Activated CD4-positive, CD25-positive, alpha-beta regulatory T cell treated with anti-CD3 and anti-CD28 coated beads, Interleukin-2, amount 50 U/mL, for 72 hours (primary cell): Measurements from ENCODE around the gene B4GALT6.

Experiments
- DNase-seq: peaks from one replicate; pipeline ENCODE4 v3.0.0; 2021

B4GALT6 gene

GRCh38 chr18:31630549-31630948 is 53.8 kb downstream of the B4GALT6 start:
- no peak for DNase-seq

- no peak for DNase-seq
These were observed 58.0 kb downstream of the B4GALT6 start for GRCh38 chr18:31626409-31626808.

GRCh38 chr18:31624892-31625640 is 59.3 kb downstream of the B4GALT6 start:
- no peak for DNase-seq

- no peak for DNase-seq
These were observed 65.1 kb downstream of the B4GALT6 start for GRCh38 chr18:31619291-31619690.

GRCh38 chr18:31618801-31619200 is 65.6 kb downstream of the B4GALT6 start:
- no peak for DNase-seq

GRCh38 chr18:31617031-31617717 is 67.2 kb downstream of the B4GALT6 start:
- no peak for DNase-seq

- DNase-seq: no peak
These were observed 67.8 kb downstream of the B4GALT6 start for GRCh38 chr18:31616586-31616985.

GRCh38 chr18:31614044-31614443 is 70.3 kb downstream of the B4GALT6 start:
- DNase-seq: no peak

- no peak for DNase-seq
These were observed 72.3 kb downstream of the B4GALT6 start for GRCh38 chr18:31612124-31612523.

GRCh38 chr18:31611511-31611910 is 72.9 kb downstream of the B4GALT6 start:
- DNase-seq: no peak

GRCh38 chr18:31610286-31611205 is 73.8 kb downstream of the B4GALT6 start:
- DNase-seq: no peak

- DNase-seq: no peak
These were observed 74.5 kb downstream of the B4GALT6 start for GRCh38 chr18:31609886-31610285.

- no peak for DNase-seq
These were observed 77.0 kb downstream of the B4GALT6 start for GRCh38 chr18:31607384-31607783.

GRCh38 chr18:31606265-31606664 is 78.1 kb downstream of the B4GALT6 start:
- DNase-seq: no peak

GRCh38 chr18:31603315-31603714 is 81.1 kb downstream of the B4GALT6 start:
- no peak for DNase-seq

GRCh38 chr18:31598021-31598805 is 86.2 kb downstream of the B4GALT6 start:
- no peak for DNase-seq

GRCh38 chr18:31596081-31596872 is 88.1 kb downstream of the B4GALT6 start:
- no peak for DNase-seq

- no peak for DNase-seq
These were observed 89.1 kb downstream of the B4GALT6 start for GRCh38 chr18:31595121-31595771.

- no peak for DNase-seq
These were observed 91.7 kb downstream of the B4GALT6 start for GRCh38 chr18:31592506-31593157.

- DNase-seq: no peak
These were observed 92.8 kb downstream of the B4GALT6 start, which contains the start of gene TTR for GRCh38 chr18:31591628-31592027. TSS of gene TTR (plus strand) at chr18:31591877. CDS start at chr18:31591903, 26 bp downstream.
